Prostate gland (tissue), 2 donors: Measurements from ENCODE around the gene ARHGAP18.

Source experiments
- CTCF ChIP-seq, 4 experiments: fragments of 200-600 bp in 2 of 4; fragments of 450-650 bp in 2 of 4; sonication (generic) in 2 of 4; IDR thresholded peaks; 1 replicate in 3 of 4; 2 replicates in 1 of 4; pipeline ENCODE4 v1.5.1; 2016 to 2019; ENCODE audit warnings: antibody characterized with exemption in 4 of 4, mild to moderate bottlenecking in 2 of 4, moderate library complexity in 2 of 4
- POLR2A ChIP-seq: fragments of 450-650 bp; IDR thresholded peaks from one replicate; pipeline ENCODE4 v1.6.1; 2016; ENCODE audit warnings: antibody characterized with exemption, mild to moderate bottlenecking
- POLR2AphosphoS5 ChIP-seq: sonication (generic); formaldehyde crosslinking; IDR thresholded peaks from one replicate; pipeline ENCODE4 v1.6.1; 2017; ENCODE audit warnings: antibody characterized with exemption

- no peak for TF ChIP-seq POLR2A
- no peak for TF ChIP-seq CTCF (IDR thresholded peaks at IDR 0.05)
- no peak for TF ChIP-seq POLR2AphosphoS5
These were observed 22.1 kb upstream of the ARHGAP18 start for GRCh38 chr6:129732034-129732433.
